Lower leg skin (tissue), 4 donors: ENCODE measurements around the gene BCAT1. TPM values are rescaled to one million over a fixed set of nuclear protein-coding genes. Genes with fewer than 3 reads are reported as not detected.

Source experiments
- DNase-seq, 2 donors: peaks; one replicate each; pipeline ENCODE4 v3.0.0-alpha.2; 2019; ENCODE audit warnings: low spot score in 2 of 2
- H3K4me3 ChIP-seq: fragments of 200-600 bp; sonication (generic); 2 replicates; pipeline ENCODE4 v1.5.1; 2017; ENCODE audit warnings: mild to moderate bottlenecking, low read depth; ENCODE audit not compliant: poor library complexity, severe bottlenecking
- CTCF ChIP-seq, 3 donors: fragments of 450-650 bp; IDR thresholded peaks; one replicate each; pipeline ENCODE4 v1.5.1; 2016; ENCODE audit warnings: antibody characterized with exemption in 3 of 3, mild to moderate bottlenecking in 3 of 3, moderate library complexity in 2 of 3
- POLR2A ChIP-seq, 2 donors: fragments of 450-650 bp; IDR thresholded peaks; one replicate each; pipeline ENCODE4 v1.6.1; 2016 to 2017; ENCODE audit warnings: antibody characterized with exemption in 2 of 2, mild to moderate bottlenecking in 1 of 2, moderate library complexity in 1 of 2
- WGBS, 2 donors: methylation state at CpG; one replicate each; pipeline ENCODE4 v1.1.5; 2018; 5-methylcytosine and 5-hydroxymethylcytosine counted together
- intact Hi-C: fragments of 100-400 bp; cut with DNase I; formaldehyde crosslinking; loops from one replicate; pipeline ENCODE4 v1.15.0; 2023; ENCODE audit warnings: low total_unique reads
- total RNA-seq, 4 donors: library from RNA; depleted of rRNA; stranded (reverse); fragments of >200 nt; gene quantifications; one replicate each; pipeline ENCODE4 v1.1.0, GENCODE V29; 2016

Gene BCAT1
- total RNA-seq, 4 donors from 2014 or later, result 1.0 to 4.6 (median 2.8) TPM

DNA sequence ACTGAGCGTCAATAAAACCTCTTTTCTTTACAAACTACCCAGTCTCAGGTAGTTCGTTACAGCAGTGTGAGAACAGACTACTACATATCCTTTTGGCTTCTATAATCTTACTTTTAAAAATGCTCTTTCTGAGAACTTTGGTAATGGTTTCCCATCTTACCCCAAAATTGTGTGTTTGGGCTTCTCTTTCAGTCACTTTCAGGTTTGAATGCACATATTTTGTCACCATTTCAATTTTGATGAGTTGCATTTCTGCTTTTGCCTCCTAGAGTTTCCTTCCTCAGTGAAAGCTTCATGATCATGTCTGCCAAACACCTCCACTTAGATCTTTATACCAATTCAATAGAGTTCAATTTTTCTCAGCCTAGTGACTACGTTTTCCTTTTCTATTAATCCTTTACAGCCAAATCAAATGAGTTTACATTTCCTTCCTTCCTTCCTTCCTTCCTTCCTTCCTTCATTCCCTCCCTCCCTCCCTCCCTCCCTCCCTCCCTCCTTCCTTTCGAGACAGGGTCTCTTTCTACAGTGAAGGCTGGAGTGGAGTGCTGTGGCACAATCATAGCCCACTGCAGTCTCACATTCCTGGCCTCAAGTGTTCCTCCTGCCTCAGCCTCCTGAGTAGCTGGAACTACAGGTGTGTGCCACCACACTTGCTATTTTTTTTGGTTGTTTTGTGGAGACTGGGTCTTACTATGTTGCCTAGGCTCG is 124.9 kb downstream of the BCAT1 start:
- H3K4me3 ChIP-seq, result no peak overlapping the region
- no peak for TF ChIP-seq CTCF (IDR thresholded peaks at IDR 0.05)
- TF ChIP-seq POLR2A (IDR thresholded peaks at IDR 0.05), result no peak
- WGBS, 2 donors, result 68 to 72% methylated on average over 5 of the region's 5 CpGs
- DNase-seq, result no peak
- intact Hi-C loops, result no loop called here

GRCh38 chr12:24822121-24822899 is 126.6 kb downstream of the BCAT1 start:
- TF ChIP-seq CTCF (IDR thresholded peaks at IDR 0.05), result no peak
- no peak for TF ChIP-seq POLR2A (IDR thresholded peaks at IDR 0.05)
- no peak overlapping the region for H3K4me3 ChIP-seq
- DNase-seq, result no peak
- 65 to 72% methylated on average over 5 of the region's 5 CpGs for WGBS, 2 donors
- intact Hi-C loops, result no loop called here

- WGBS, 2 donors, result 74 to 76% methylated on average over 3 of the region's 3 CpGs
- intact Hi-C loops, result no loop called here
- H3K4me3 ChIP-seq, result no peak overlapping the region
- no peak for DNase-seq
- no peak for TF ChIP-seq CTCF (IDR thresholded peaks at IDR 0.05)
- no peak for TF ChIP-seq POLR2A (IDR thresholded peaks at IDR 0.05)
These were observed 127.2 kb downstream of the BCAT1 start for GRCh38 chr12:24821691-24822090.

GRCh38 chr12:24820872-24821271 is 128.0 kb downstream of the BCAT1 start:
- H3K4me3 ChIP-seq, result no peak overlapping the region
- no peak for DNase-seq
- 67 to 78% methylated on average over 5 of the region's 5 CpGs for WGBS, 2 donors
- intact Hi-C loops, result no loop called here
- TF ChIP-seq POLR2A (IDR thresholded peaks at IDR 0.05) (no peak), CTCF (IDR thresholded peaks at IDR 0.05) (no peak)

- no peak for DNase-seq
- WGBS, 2 donors, result 79 to 86% methylated on average over 1 of the region's 1 CpG
- intact Hi-C loops, result no loop called here
- no peak overlapping the region for H3K4me3 ChIP-seq
- no peak for TF ChIP-seq CTCF (IDR thresholded peaks at IDR 0.05)
- no peak for TF ChIP-seq POLR2A (IDR thresholded peaks at IDR 0.05)
These were observed 130.6 kb downstream of the BCAT1 start for GRCh38 chr12:24818351-24818750.
